22Rv1 (cell line): ENCODE measurements around the gene ZNF106.

Experiments
- CTCF ChIP-seq: fragments of 450-650 bp; IDR thresholded peaks from 2 replicates; pipeline ENCODE4 v1.5.1; 2017; ENCODE audit warnings: mild to moderate bottlenecking
- ZFX ChIP-seq: fragments of 450-650 bp; IDR thresholded peaks from 2 replicates; pipeline ENCODE4 v1.6.1; 2017; ENCODE audit warnings: antibody characterized with exemption, borderline replicate concordance

DNA sequence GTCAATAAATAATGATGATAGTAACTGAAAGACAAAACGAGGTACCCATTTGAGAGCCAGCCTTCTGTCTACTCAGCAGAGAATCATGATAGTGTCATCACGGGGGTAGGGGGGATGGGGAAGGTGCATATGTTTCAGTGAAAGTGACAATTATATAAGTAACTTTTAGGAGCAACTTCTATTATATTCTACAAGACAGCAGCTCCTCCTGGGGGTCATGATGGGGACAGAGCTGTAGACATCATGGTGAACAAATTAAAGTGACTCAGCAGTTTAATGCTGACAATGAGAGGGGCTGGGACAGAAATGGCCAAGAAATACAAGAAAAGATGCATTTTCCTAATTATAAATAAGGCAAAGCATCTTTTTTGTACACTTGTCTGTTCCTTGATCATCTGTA, 119.8 kb downstream of the ZNF106 start:
- peak; percentile 23; the same call in 1 of the 2 replicates for TF ChIP-seq CTCF
- no peak for TF ChIP-seq ZFX
